GM19324 (cell line): ENCODE measurements around the gene HLA-DRA.
A peak's percentile ranks its signal among the peaks of the same experiment; 100 is the strongest.

Experiments used
- ATAC-seq: cut with Tn5 transposase; IDR thresholded peaks from one replicate; pipeline ENCODE4 v1.9.1; 2021; ENCODE audit warnings: mild to moderate bottlenecking, moderate library complexity; ENCODE audit not compliant: unreplicated experiment, low FRiP score

HLA-DRA gene

GRCh38 chr6:32439602-32440214 is at the start of gene HLA-DRA:
TSS of gene HLA-DRA (plus strand) at chr6:32439887. CDS start at chr6:32439951, 64 bp downstream.
- ATAC-seq = peak; percentile 66

- no peak for ATAC-seq
Observed at GRCh38 chr6:32391505-32391904, 48.2 kb upstream of the HLA-DRA start.

GRCh38 chr6:32393665-32394420 is 45.8 kb upstream of the HLA-DRA start:
- ATAC-seq = no peak

GRCh38 chr6:32396028-32396427 is 43.7 kb upstream of the HLA-DRA start:
- ATAC-seq = no peak

GRCh38 chr6:32397252-32397920 is 42.3 kb upstream of the HLA-DRA start:
- peak; percentile 81 for ATAC-seq

- no peak for ATAC-seq
Observed at GRCh38 chr6:32401284-32401963, 38.3 kb upstream of the HLA-DRA start.

- ATAC-seq = no peak
Observed at GRCh38 chr6:32402812-32403211, 36.9 kb upstream of the HLA-DRA start.

- no peak for ATAC-seq
Observed at GRCh38 chr6:32405656-32406055, 34.0 kb upstream of the HLA-DRA start.

GRCh38 chr6:32406197-32406596 is 33.5 kb upstream of the HLA-DRA start:
- ATAC-seq = no peak

- ATAC-seq = no peak
Observed at GRCh38 chr6:32406857-32407256, 32.8 kb upstream of the HLA-DRA start, which contains the start of gene BTNL2. TSS of gene BTNL2 (minus strand) at chr6:32407181. CDS start at chr6:32407123, 58 bp downstream.

GRCh38 chr6:32410906-32411305 is 28.8 kb upstream of the HLA-DRA start:
- ATAC-seq = no peak

- ATAC-seq = no peak
Observed at GRCh38 chr6:32411566-32412327, 27.9 kb upstream of the HLA-DRA start.

- no peak for ATAC-seq
Observed at GRCh38 chr6:32413427-32414047, 26.1 kb upstream of the HLA-DRA start.

- no peak for ATAC-seq
Observed at GRCh38 chr6:32415521-32416019, 24.1 kb upstream of the HLA-DRA start.

- no peak for ATAC-seq
Observed at GRCh38 chr6:32416036-32416435, 23.7 kb upstream of the HLA-DRA start.

- no peak for ATAC-seq
Observed at GRCh38 chr6:32424589-32425300, 14.9 kb upstream of the HLA-DRA start.

- ATAC-seq = no peak
Observed at GRCh38 chr6:32426338-32426737, 13.3 kb upstream of the HLA-DRA start.

GRCh38 chr6:32427218-32427617 is 12.5 kb upstream of the HLA-DRA start:
- no peak for ATAC-seq

GRCh38 chr6:32427934-32428474 is 11.7 kb upstream of the HLA-DRA start:
- ATAC-seq = no peak
